Glutamatergic neuron (in vitro differentiated cells): ENCODE measurements around the gene BBS12. TPM values are rescaled to one million over a fixed set of nuclear protein-coding genes. Genes with fewer than 3 reads are reported as not detected.

Experiments
- DNase-seq: peaks from one replicate; pipeline ENCODE4 v3.0.0; 2022
- H3K27ac Mint-ChIP-seq: one replicate; pipeline ENCODE4 v1.8.0; 2020; ENCODE audit warnings: mild to moderate bottlenecking, mixed read lengths, inconsistent platforms; ENCODE audit not compliant: unreplicated experiment
- H3K27me3 Mint-ChIP-seq: one replicate; pipeline ENCODE4 v1.8.0; 2020; ENCODE audit warnings: mild to moderate bottlenecking, moderate library complexity, mixed read lengths, inconsistent platforms; ENCODE audit not compliant: unreplicated experiment
- H3K36me3 Mint-ChIP-seq: one replicate; pipeline ENCODE4 v1.8.0; 2020; ENCODE audit warnings: mild to moderate bottlenecking, mixed read lengths, inconsistent platforms; ENCODE audit not compliant: unreplicated experiment
- H3K4me1 Mint-ChIP-seq: one replicate; pipeline ENCODE4 v1.8.0; 2020; ENCODE audit warnings: mild to moderate bottlenecking, low read depth, mixed read lengths, inconsistent platforms; ENCODE audit not compliant: unreplicated experiment
- H3K4me3 Mint-ChIP-seq: one replicate; pipeline ENCODE4 v1.8.0; 2020; ENCODE audit warnings: mild to moderate bottlenecking, mixed read lengths, inconsistent platforms; ENCODE audit not compliant: unreplicated experiment
- H3K9me3 Mint-ChIP-seq: one replicate; pipeline ENCODE4 v1.8.0; 2020; ENCODE audit warnings: mild to moderate bottlenecking, moderate library complexity, mixed read lengths, inconsistent platforms; ENCODE audit not compliant: unreplicated experiment
- total RNA-seq: library from RNA; stranded (reverse); fragmentation: NEBNext Ultra II Directional; extraction: Animal tissue kit (Norgen Biotek cat#: 25700); gene quantifications from one replicate; pipeline ENCODE4 v1.2.1, GENCODE V29; 2021; ENCODE audit not compliant: unreplicated experiment
- TF ChIP-seq, protein P1 (sequence below): fragments of 200-600 bp; sonication (generic); IDR thresholded peaks from one replicate; pipeline ENCODE4 v1.5.0; 2021; ENCODE audit not compliant: partially characterized antibody, unreplicated experiment

The BBS12 gene
- total RNA-seq, 1 donor from 2014 or later = 2.8 TPM

DNA sequence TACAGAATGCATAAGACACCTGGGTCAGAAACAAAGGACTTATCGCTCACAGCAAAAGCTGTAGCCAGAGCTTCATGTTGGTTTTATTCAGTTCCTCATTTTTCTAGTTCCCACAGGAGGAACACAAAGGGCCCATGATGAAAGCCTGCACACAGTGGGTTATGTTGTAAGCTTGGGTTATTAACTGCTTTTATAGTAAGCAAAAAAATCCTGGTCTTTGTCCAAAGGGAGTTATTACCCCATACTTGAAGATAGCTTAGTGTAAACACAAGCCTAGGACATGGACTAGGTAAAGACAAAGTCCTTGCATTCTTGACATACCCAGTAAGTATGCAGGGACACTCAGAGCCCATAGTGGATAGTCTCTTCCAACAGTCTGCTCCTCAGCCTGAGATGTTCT, 11.7 kb downstream of the BBS12 start:
- no peak overlapping the region for H3K27ac Mint-ChIP-seq
- no peak for DNase-seq

DNA sequence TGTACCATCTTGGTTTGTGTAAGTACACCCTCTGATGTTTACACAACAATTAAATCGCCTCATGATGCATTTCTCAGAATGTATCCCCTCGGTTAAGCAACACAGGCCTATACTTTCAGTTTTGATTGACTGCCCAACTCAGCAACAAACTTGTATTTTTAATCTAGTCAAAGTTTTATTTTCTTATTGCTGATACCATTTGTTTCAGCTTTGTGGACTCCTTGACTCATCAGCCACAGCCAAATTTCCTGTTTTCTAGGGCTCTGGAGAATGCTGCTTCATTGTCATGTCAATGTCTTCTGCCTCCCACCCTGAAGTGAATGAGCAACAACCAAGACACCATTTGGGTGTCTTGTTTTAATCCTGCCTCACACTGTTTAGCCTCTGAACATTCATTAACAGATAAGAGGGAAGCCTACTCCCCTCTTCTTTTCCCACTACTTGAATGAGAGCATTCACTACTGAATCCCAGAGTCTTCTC, 14.0 kb downstream of the BBS12 start:
- Mint-ChIP-seq H3K27me3 (no peaks in the 10 kb centered on the region), H3K36me3 (no peaks in the 10 kb centered on the region), H3K9me3 (no peaks in the 10 kb centered on the region), H3K4me3 (no peak overlapping the region), H3K4me1 (no peaks in the 10 kb centered on the region), H3K27ac (no peak overlapping the region)
- no peak for DNase-seq
- TF ChIP-seq, protein P1, sequence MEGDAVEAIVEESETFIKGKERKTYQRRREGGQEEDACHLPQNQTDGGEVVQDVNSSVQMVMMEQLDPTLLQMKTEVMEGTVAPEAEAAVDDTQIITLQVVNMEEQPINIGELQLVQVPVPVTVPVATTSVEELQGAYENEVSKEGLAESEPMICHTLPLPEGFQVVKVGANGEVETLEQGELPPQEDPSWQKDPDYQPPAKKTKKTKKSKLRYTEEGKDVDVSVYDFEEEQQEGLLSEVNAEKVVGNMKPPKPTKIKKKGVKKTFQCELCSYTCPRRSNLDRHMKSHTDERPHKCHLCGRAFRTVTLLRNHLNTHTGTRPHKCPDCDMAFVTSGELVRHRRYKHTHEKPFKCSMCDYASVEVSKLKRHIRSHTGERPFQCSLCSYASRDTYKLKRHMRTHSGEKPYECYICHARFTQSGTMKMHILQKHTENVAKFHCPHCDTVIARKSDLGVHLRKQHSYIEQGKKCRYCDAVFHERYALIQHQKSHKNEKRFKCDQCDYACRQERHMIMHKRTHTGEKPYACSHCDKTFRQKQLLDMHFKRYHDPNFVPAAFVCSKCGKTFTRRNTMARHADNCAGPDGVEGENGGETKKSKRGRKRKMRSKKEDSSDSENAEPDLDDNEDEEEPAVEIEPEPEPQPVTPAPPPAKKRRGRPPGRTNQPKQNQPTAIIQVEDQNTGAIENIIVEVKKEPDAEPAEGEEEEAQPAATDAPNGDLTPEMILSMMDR = no peak

More for the DNA sequence above, 11.7 kb downstream of the BBS12 start:
- Mint-ChIP-seq H3K9me3 (no peaks in the 10 kb centered on the region), H3K36me3 (no peaks in the 10 kb centered on the region), H3K4me3 (no peak overlapping the region), H3K4me1 (no peaks in the 10 kb centered on the region), H3K27me3 (no peaks in the 10 kb centered on the region)
- TF ChIP-seq, protein P1 = no peak

DNA sequence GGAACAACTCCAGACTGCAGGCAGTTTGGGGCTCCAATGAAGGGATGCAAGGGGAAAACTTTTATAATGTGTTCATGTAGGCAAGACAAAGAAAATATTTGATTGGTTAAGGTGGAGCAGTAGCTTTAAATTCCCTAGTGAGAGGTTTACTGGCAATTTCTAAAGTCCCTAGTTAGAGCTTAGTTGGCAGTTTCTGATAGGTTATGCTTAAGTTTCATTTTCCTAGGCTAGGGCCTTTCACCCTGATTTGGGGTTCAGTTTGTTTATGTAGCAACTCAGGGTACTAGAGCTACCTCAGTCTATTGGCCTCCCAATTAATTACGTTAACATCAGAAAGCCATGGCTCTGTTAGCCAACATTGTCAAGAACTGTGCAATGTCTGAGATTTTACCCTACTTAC, 14.6 kb downstream of the BBS12 start:
- Mint-ChIP-seq H3K4me1 (no peaks in the 10 kb centered on the region), H3K27me3 (no peaks in the 10 kb centered on the region), H3K27ac (no peak overlapping the region), H3K36me3 (no peaks in the 10 kb centered on the region), H3K9me3 (no peaks in the 10 kb centered on the region), H3K4me3 (no peak overlapping the region)
- no peak for DNase-seq
- TF ChIP-seq, protein P1 = no peak

DNA sequence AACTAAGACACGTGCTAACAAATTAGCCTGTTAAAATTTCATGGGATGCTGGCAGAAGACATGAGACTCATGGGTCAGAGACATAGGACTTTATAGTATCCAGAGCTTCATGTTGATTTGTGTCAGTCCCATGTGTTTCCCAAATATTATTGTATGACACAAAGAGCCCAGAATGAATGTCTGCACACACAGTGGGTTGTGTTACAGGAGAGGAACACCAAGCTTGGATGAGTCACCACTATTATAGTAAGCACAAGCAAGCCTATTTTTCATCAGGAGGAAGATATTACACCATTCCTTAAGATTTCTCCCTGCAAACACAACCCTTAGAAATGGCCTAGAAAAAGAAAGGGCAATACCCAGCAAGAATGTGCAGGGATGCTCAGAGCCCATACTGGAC, 15.4 kb downstream of the BBS12 start:
- Mint-ChIP-seq H3K9me3 (no peaks in the 10 kb centered on the region), H3K36me3 (no peaks in the 10 kb centered on the region), H3K27me3 (no peaks in the 10 kb centered on the region), H3K27ac (no peak overlapping the region), H3K4me3 (no peak overlapping the region), H3K4me1 (no peaks in the 10 kb centered on the region)
- TF ChIP-seq, protein P1 = no peak
- DNase-seq = no peak

DNA sequence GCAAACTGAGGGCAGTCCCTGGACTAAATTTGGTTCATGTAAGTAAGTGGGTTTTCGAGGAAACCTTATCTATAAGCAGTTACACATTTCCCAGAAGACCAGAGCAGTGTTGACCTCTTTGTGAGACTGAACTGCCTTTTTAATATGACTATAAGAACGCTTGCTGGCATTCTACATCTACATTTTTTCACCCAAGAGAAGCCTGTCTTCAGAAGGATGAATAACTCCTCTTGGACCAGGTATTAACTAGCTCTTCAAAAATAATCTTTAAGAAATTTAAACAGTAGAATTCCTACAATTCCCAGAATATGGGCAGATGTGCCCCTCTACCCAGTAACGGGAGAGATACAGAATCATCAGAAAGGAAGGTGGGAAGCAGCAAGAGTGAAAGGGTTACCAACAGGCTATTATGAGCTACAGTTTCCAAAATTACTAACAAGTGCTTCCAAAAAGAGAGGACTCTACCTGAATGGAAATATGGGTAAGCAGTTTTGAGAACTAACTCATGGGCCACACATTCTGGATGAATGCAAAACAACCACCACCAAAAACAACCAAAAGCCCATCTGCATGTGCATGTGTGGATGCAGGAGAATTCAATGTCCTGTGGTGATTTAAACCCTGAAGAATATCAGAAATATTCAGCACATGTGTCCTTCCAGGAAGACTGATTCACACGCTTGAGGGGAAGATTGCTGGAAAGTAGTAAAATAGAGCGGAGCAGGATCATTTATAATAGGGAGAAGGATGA, 17.4 kb downstream of the BBS12 start:
- TF ChIP-seq, protein P1 = no peak
- no peaks in the 10 kb centered on the region for H3K36me3 Mint-ChIP-seq

More for the DNA sequence above, 17.4 kb downstream of the BBS12 start:
- Mint-ChIP-seq H3K4me3 (no peak overlapping the region), H3K27ac (no peak overlapping the region), H3K4me1 (no peaks in the 10 kb centered on the region), H3K27me3 (no peaks in the 10 kb centered on the region), H3K9me3 (no peaks in the 10 kb centered on the region)
- no peak for DNase-seq
